ENCODE measurements around the gene PCMT1. TPM values are rescaled to one million over a fixed set of nuclear protein-coding genes. Genes with fewer than 3 reads are reported as not detected.

Gene PCMT1
- total RNA-seq (70.6 TPM), polyA plus RNA-seq (60.3 TPM)
- long read RNA-seq, donor 1, partial matches to known transcripts = 0 of 6 reads
- long read RNA-seq, donor 1, other reads (novel, unspliced or antisense) = 0 of 6 reads
- long read RNA-seq, donor 2 = 0 reads
- long read RNA-seq, donor 3, transcript PCMT1-205 (8 exons, 1,984 nt) = minor isoform, 37 of 132 reads
- long read RNA-seq, donor 3, transcript PCMT1-201 (7 exons, 1,293 nt) = minor isoform, 24 of 132 reads
- long read RNA-seq, donor 3, transcript PCMT1-203 (8 exons, 1,938 nt) = major isoform, 48 of 132 reads
- long read RNA-seq, donor 3, partial matches to known transcripts = 23 of 132 reads
- long read RNA-seq, donor 3, other reads (novel, unspliced or antisense) = 0 of 132 reads
- long read RNA-seq, donor 4, transcript PCMT1-205 (8 exons, 1,984 nt) = minor isoform, 9 of 36 reads
- long read RNA-seq, donor 4, transcript PCMT1-203 (8 exons, 1,938 nt) = major isoform, 14 of 36 reads
- long read RNA-seq, donor 4, partial matches to known transcripts = 10 of 36 reads
- long read RNA-seq, donor 4, other reads (novel, unspliced or antisense) = 0 of 36 reads
- long read RNA-seq, donor 5, transcript PCMT1-201 (7 exons, 1,293 nt) = minor isoform, 26 of 137 reads
- long read RNA-seq, donor 5, transcript PCMT1-203 (8 exons, 1,938 nt) = major isoform, 51 of 137 reads
- long read RNA-seq, donor 5, transcript PCMT1-205 (8 exons, 1,984 nt) = minor isoform, 32 of 137 reads
- long read RNA-seq, donor 5, partial matches to known transcripts = 28 of 137 reads
- long read RNA-seq, donor 5, other reads (novel, unspliced or antisense) = 0 of 137 reads
- long read RNA-seq, donor 6, transcript PCMT1-201 (7 exons, 1,293 nt) = minor isoform, 12 of 44 reads
- long read RNA-seq, donor 6, transcript PCMT1-205 (8 exons, 1,984 nt) = minor isoform, 12 of 44 reads
- long read RNA-seq, donor 6, transcript PCMT1-203 (8 exons, 1,938 nt) = major isoform, 20 of 44 reads
- long read RNA-seq, donor 6, partial matches to known transcripts = 0 of 44 reads
- long read RNA-seq, donor 6, other reads (novel, unspliced or antisense) = 0 of 44 reads
- long read RNA-seq, donor 7, transcript PCMT1-205 (8 exons, 1,984 nt) = major isoform, 27 of 85 reads
- long read RNA-seq, donor 7, transcript PCMT1-203 (8 exons, 1,938 nt) = minor isoform, 22 of 85 reads
- long read RNA-seq, donor 7, transcript PCMT1-201 (7 exons, 1,293 nt) = minor isoform, 18 of 85 reads
- long read RNA-seq, donor 7, partial matches to known transcripts = 18 of 85 reads
- long read RNA-seq, donor 7, other reads (novel, unspliced or antisense) = 0 of 85 reads
- long read RNA-seq, donor 8, transcript PCMT1-205 (8 exons, 1,984 nt) = major isoform, 14 of 30 reads
- long read RNA-seq, donor 8, transcript PCMT1-201 (7 exons, 1,293 nt) = minor isoform, 7 of 30 reads
- long read RNA-seq, donor 8, transcript PCMT1-203 (8 exons, 1,938 nt) = minor isoform, 9 of 30 reads
- long read RNA-seq, donor 8, partial matches to known transcripts = 0 of 30 reads
- long read RNA-seq, donor 8, other reads (novel, unspliced or antisense) = 0 of 30 reads
- long read RNA-seq, donor 9, transcript PCMT1-203 (8 exons, 1,938 nt) = major isoform, 21 of 51 reads
- long read RNA-seq, donor 9, transcript PCMT1-205 (8 exons, 1,984 nt) = minor isoform, 18 of 51 reads
- long read RNA-seq, donor 9, transcript PCMT1-201 (7 exons, 1,293 nt) = minor isoform, 12 of 51 reads
- long read RNA-seq, donor 9, partial matches to known transcripts = 0 of 51 reads
- long read RNA-seq, donor 9, other reads (novel, unspliced or antisense) = 0 of 51 reads
- long read RNA-seq, donor 10, transcript PCMT1-205 (8 exons, 1,984 nt) = major isoform, 22 of 68 reads
- long read RNA-seq, donor 10, transcript PCMT1-201 (7 exons, 1,293 nt) = minor isoform, 14 of 68 reads
- long read RNA-seq, donor 10, transcript PCMT1-203 (8 exons, 1,938 nt) = minor isoform, 16 of 68 reads
- long read RNA-seq, donor 10, partial matches to known transcripts = 16 of 68 reads
- long read RNA-seq, donor 10, other reads (novel, unspliced or antisense) = 0 of 68 reads

GRCh38 chr6:149749594-149750135, at the start of gene PCMT1:
TSS of gene PCMT1 (plus strand) at chr6:149749741. CDS start at chr6:149749902, 161 bp downstream.
- H3K27me3 ChIP-seq (ENCODE audit: control insufficient read depth in 2 of 2, insufficient read depth in 1 of 2, low read length in 1 of 2) = no peaks in the 10 kb centered on the region
- H3K4me1 ChIP-seq (ENCODE audit: control insufficient read depth in 2 of 2, insufficient read depth in 2 of 2, low read length in 2 of 2) = peaks cover 16 to 25% of the 10 kb centered on the region in 2 donors
- peak within 1 kb of the TSS; percentile 86 to 97 for H3K27ac ChIP-seq (ENCODE audit: low read depth in 1 of 2, low read length in 1 of 2)
- WGBS = under 1% methylated on average over 60 of the region's 60 CpGs
- H3K4me3 ChIP-seq (ENCODE audit: low read length in 2 of 2) = peak within 1 kb of the TSS; percentile 78 to 99
- H3K9me3 ChIP-seq (ENCODE audit: control insufficient read depth in 2 of 2, insufficient read depth in 1 of 2, low read length in 1 of 2) = peaks cover 0 to 5% of the 10 kb centered on the region in 2 donors
- peak in 8 of 9 donors; percentile 57 to 96 (median 90) for DNase-seq (ENCODE audit: low read depth in 6 of 9, low spot score in 9 of 9)
- H3K36me3 ChIP-seq (ENCODE audit: control insufficient read depth in 2 of 2, insufficient read depth in 2 of 2, low read length in 1 of 2) = peaks cover 0 to 4% of the 10 kb centered on the region in 2 donors

- 94% methylated on average over 7 of the region's 7 CpGs for WGBS
- DNase-seq (ENCODE audit: low read depth in 6 of 9, low spot score in 9 of 9) = no peak
- H3K27ac ChIP-seq (ENCODE audit: low read depth in 1 of 2, low read length in 1 of 2) = no peak overlapping the region
- H3K9me3 ChIP-seq (ENCODE audit: control insufficient read depth in 2 of 2, insufficient read depth in 1 of 2, low read length in 1 of 2) = no peaks in the 10 kb centered on the region
- no peak overlapping the region for H3K4me3 ChIP-seq (ENCODE audit: low read length in 2 of 2)
- no peaks in the 10 kb centered on the region for H3K27me3 ChIP-seq (ENCODE audit: control insufficient read depth in 2 of 2, insufficient read depth in 1 of 2, low read length in 1 of 2)
- H3K4me1 ChIP-seq (ENCODE audit: control insufficient read depth in 2 of 2, insufficient read depth in 2 of 2, low read length in 2 of 2) = no peaks in the 10 kb centered on the region
- H3K36me3 ChIP-seq (ENCODE audit: control insufficient read depth in 2 of 2, insufficient read depth in 2 of 2, low read length in 1 of 2) = peaks cover 10 to 41% of the 10 kb centered on the region in 2 donors
Observed at GRCh38 chr6:149701714-149702113, 47.8 kb upstream of the PCMT1 start.

GRCh38 chr6:149711711-149712110, 37.8 kb upstream of the PCMT1 start:
- Histone ChIP-seq H3K27ac (ENCODE audit: low read depth in 1 of 2, low read length in 1 of 2) (no peak overlapping the region), H3K27me3 (ENCODE audit: control insufficient read depth in 2 of 2, insufficient read depth in 1 of 2, low read length in 1 of 2) (no peaks in the 10 kb centered on the region)
- WGBS = 99% methylated on average over 5 of the region's 5 CpGs

DNA sequence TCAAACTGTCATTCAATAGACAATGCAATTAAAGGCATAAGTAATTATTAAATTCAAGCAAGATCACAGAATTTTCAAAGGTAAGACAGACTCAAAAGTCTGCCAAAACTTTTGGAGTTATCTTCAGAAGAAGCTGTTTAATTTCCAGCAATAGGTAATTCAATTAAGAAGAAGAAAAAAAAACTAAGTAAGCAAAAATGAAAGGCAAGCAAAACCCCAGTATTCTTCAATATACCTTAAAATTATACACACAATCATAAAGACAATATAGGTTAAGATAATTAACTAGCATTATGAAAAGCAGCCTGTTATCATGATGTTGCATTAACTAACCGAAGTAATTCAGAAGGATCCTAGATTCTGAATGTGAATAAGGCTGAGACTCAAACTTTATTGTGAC, 35.1 kb upstream of the PCMT1 start:
- peaks cover 5 to 8% of the 10 kb centered on the region in 2 donors for H3K4me1 ChIP-seq (ENCODE audit: control insufficient read depth in 2 of 2, insufficient read depth in 2 of 2, low read length in 2 of 2)
- no peaks in the 10 kb centered on the region for H3K9me3 ChIP-seq (ENCODE audit: control insufficient read depth in 2 of 2, insufficient read depth in 1 of 2, low read length in 1 of 2)
- H3K4me3 ChIP-seq (ENCODE audit: low read length in 2 of 2) = no peak overlapping the region
- no peak overlapping the region for H3K27ac ChIP-seq (ENCODE audit: low read depth in 1 of 2, low read length in 1 of 2)
- H3K36me3 ChIP-seq (ENCODE audit: control insufficient read depth in 2 of 2, insufficient read depth in 2 of 2, low read length in 1 of 2) = peaks cover 7 to 12% of the 10 kb centered on the region in 2 donors
- no peak for DNase-seq (ENCODE audit: low read depth in 6 of 9, low spot score in 9 of 9)
- 99% methylated on average over 1 of the region's 1 CpG for WGBS
- no peaks in the 10 kb centered on the region for H3K27me3 ChIP-seq (ENCODE audit: control insufficient read depth in 2 of 2, insufficient read depth in 1 of 2, low read length in 1 of 2)

More at GRCh38 chr6:149711711-149712110, 37.8 kb upstream of the PCMT1 start:
- peaks cover 7 to 12% of the 10 kb centered on the region in 2 donors for H3K36me3 ChIP-seq (ENCODE audit: control insufficient read depth in 2 of 2, insufficient read depth in 2 of 2, low read length in 1 of 2)
- no peaks in the 10 kb centered on the region for H3K9me3 ChIP-seq (ENCODE audit: control insufficient read depth in 2 of 2, insufficient read depth in 1 of 2, low read length in 1 of 2)
- H3K4me3 ChIP-seq (ENCODE audit: low read length in 2 of 2) = no peak overlapping the region
- peaks cover 5 to 7% of the 10 kb centered on the region in 2 donors for H3K4me1 ChIP-seq (ENCODE audit: control insufficient read depth in 2 of 2, insufficient read depth in 2 of 2, low read length in 2 of 2)
- no peak for DNase-seq (ENCODE audit: low read depth in 6 of 9, low spot score in 9 of 9)

DNA sequence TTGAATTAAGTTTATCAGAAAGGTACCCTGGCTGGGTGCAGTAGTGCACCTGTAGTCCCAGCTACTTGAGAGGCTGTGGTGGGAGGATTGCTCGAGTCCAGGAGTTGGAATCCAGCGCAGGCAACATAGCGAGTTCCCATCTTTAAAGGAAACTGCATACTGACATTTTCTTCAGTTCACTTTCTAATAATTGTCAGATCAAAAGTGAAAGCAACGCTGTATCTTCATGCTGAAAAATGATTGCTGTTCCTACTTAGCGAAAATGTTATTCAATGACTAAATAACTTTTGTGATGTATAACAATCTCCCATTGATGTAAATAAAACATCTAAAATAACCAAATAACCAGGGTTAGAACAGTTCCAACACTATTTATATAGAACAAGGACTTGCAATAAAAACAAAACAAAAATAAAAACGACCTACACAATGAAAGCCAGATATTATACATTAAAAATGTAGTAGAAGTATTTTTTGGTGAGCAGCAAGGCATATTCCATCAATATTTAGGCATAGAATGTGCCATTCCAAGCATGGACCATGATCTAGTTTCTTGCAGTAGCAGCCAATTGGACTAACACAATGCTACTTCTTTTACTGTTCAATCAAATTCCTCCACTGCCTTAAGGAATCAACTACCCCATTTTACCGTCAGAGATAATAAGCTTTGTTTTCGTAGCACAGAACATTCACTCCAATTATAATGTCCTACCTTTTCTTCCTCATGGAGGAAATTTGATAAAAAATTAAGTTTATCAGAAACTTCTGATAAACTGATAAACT, 33.2 kb upstream of the PCMT1 start:
- peaks cover 3 to 5% of the 10 kb centered on the region in 2 donors for H3K36me3 ChIP-seq (ENCODE audit: control insufficient read depth in 2 of 2, insufficient read depth in 2 of 2, low read length in 1 of 2)
- H3K27ac ChIP-seq (ENCODE audit: low read depth in 1 of 2, low read length in 1 of 2) = no peak overlapping the region
- 12% methylated on average over 8 of the region's 8 CpGs for WGBS
- peak in 2 of 9 donors; percentile 3 to 9 for DNase-seq (ENCODE audit: low read depth in 6 of 9, low spot score in 9 of 9)
- no peaks in the 10 kb centered on the region for H3K27me3 ChIP-seq (ENCODE audit: control insufficient read depth in 2 of 2, insufficient read depth in 1 of 2, low read length in 1 of 2)
- peak overlapping the region; percentile 39 to 89 for H3K4me3 ChIP-seq (ENCODE audit: low read length in 2 of 2)
- H3K4me1 ChIP-seq (ENCODE audit: control insufficient read depth in 2 of 2, insufficient read depth in 2 of 2, low read length in 2 of 2) = peaks cover 5 to 8% of the 10 kb centered on the region in 2 donors
- H3K9me3 ChIP-seq (ENCODE audit: control insufficient read depth in 2 of 2, insufficient read depth in 1 of 2, low read length in 1 of 2) = no peaks in the 10 kb centered on the region

DNA sequence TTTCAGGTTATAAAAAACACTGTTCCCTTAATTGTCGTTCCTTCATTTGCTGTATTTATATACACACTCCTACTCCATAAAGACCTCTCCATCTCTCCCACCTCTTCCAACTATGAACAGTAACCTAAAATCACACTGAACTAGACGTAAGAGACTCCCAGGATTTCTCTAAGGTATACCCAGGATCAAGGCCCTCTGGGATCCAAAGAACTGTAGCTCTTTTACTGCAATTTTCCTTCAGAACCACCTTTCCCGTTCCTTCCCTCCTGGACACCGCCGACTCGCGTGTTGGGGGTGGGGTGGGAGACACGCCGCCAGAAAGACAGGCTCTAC, 32.3 kb upstream of the PCMT1 start:
- WGBS = under 1% methylated on average over 9 of the region's 9 CpGs
- Histone ChIP-seq H3K9me3 (ENCODE audit: control insufficient read depth in 2 of 2, insufficient read depth in 1 of 2, low read length in 1 of 2) (no peaks in the 10 kb centered on the region), H3K27me3 (ENCODE audit: control insufficient read depth in 2 of 2, insufficient read depth in 1 of 2, low read length in 1 of 2) (no peaks in the 10 kb centered on the region), H3K36me3 (ENCODE audit: control insufficient read depth in 2 of 2, insufficient read depth in 2 of 2, low read length in 1 of 2) (peaks cover 0 to 2% of the 10 kb centered on the region in 2 donors), H3K4me3 (ENCODE audit: low read length in 2 of 2) (peak overlapping the region; percentile 80 to 89), H3K4me1 (ENCODE audit: control insufficient read depth in 2 of 2, insufficient read depth in 2 of 2, low read length in 2 of 2) (peaks cover 5 to 8% of the 10 kb centered on the region in 2 donors), H3K27ac (ENCODE audit: low read depth in 1 of 2, low read length in 1 of 2) (peak overlapping the region; percentile 92 to 96)
- peak in 1 of 9 donors; percentile 13 for DNase-seq (ENCODE audit: low read depth in 6 of 9, low spot score in 9 of 9)
